GM12878 (cell line): ENCODE data around the gene IFI35. TPM values are rescaled to one million over a fixed set of nuclear protein-coding genes. Genes with fewer than 3 reads are reported as not detected.

Source experiments
- ATAC-seq: fragments of 200-7000 bp; cut with Tn5 transposase; 3 replicates; pipeline ENCODE4 v1.9.1; 2020; ENCODE audit warnings: mild to moderate bottlenecking, moderate library complexity
- BruUV-seq: library from RNA; stranded (reverse); fragments of 400-500 nt; replicated peaks from 2 replicates; lab custom pipeline; 2021; lab: Mats Ljungman, UMichigan
- CTCF ChIA-PET: fragments of 300-600 bp; sonication (Branson Sonifier 250); formaldehyde crosslinking; extraction: SDS; loops from one replicate; lab custom pipeline; 2021; ENCODE audit warnings: inconsistent platforms; lab: Yijun Ruan, JAX
- POLR2A ChIA-PET: fragments of 350-600 bp; formaldehyde crosslinking; extraction: SDS; loops from one replicate; lab custom pipeline; 2021; ENCODE audit warnings: inconsistent platforms; lab: Charles Lee
- RAD21 ChIA-PET: fragments of 300-600 bp; sonication (Branson Sonifier 250); formaldehyde crosslinking; loops from one replicate; lab custom pipeline; 2023; ENCODE audit warnings: antibody characterized with exemption; ENCODE audit not compliant: unreplicated experiment; lab: Charles Lee
- SMC1A ChIA-PET: fragments of 300-600 bp; sonication (Branson Sonifier 250); formaldehyde crosslinking; loops from one replicate; lab custom pipeline; 2023; ENCODE audit not compliant: unreplicated experiment, uncharacterized antibody; lab: Charles Lee
- DNase-seq: peaks from one replicate; pipeline ENCODE4 v3.0.0-alpha.2; 2011; ENCODE audit warnings: low read depth, low spot score
- FAIRE-seq: peaks from 3 replicates; lab custom pipeline; 2011; peaks lifted over from hg19 to GRCh38; lab: Jason Lieb, UNC
- H2AFZ ChIP-seq: 2 replicates; pipeline ENCODE4 v1.6.0; 2011; ENCODE audit warnings: low read depth, low read length, control low read depth; ENCODE audit not compliant: control insufficient read depth
- H3K27ac ChIP-seq: 2 replicates; pipeline ENCODE4 v1.5.1; 2011; ENCODE audit warnings: control low read depth; ENCODE audit not compliant: control insufficient read depth, insufficient read depth
- H3K27me3 ChIP-seq, 2 experiments: replicated peaks in 1 of 2; 2 replicates each; pipeline versions ENCODE4 v1.6.0 to v1.6.1; 2011; ENCODE audit warnings: low read length in 1 of 2; ENCODE audit not compliant: control insufficient read depth in 2 of 2, insufficient read depth in 2 of 2
- H3K36me3 ChIP-seq, 2 experiments: 2 replicates each; pipeline ENCODE4 v1.5.1; 2011; ENCODE audit warnings: low read length in 1 of 2; ENCODE audit not compliant: control insufficient read depth in 2 of 2, insufficient read depth in 2 of 2
- H3K4me1 ChIP-seq: 2 replicates; pipeline ENCODE4 v1.6.1; 2011; ENCODE audit warnings: mild to moderate bottlenecking, low read length, moderate library complexity, mixed read lengths; ENCODE audit not compliant: control insufficient read depth, insufficient read depth
- H3K4me2 ChIP-seq: 2 replicates; pipeline ENCODE4 v1.6.0; 2011; ENCODE audit warnings: control low read depth; ENCODE audit not compliant: control insufficient read depth, insufficient read depth
- H3K4me3 ChIP-seq: fragments of 200-600 bp; sonication (generic); 2 replicates; pipeline ENCODE4 v1.5.1; 2016
- H3K79me2 ChIP-seq: 2 replicates; pipeline ENCODE4 v1.6.0; 2011; ENCODE audit warnings: low read length; ENCODE audit not compliant: control insufficient read depth, insufficient read depth
- H3K9ac ChIP-seq: 2 replicates; pipeline ENCODE4 v1.8.0; 2011; ENCODE audit warnings: low read length, control low read depth, mixed read lengths; ENCODE audit not compliant: control insufficient read depth, insufficient read depth
- H3K9me3 ChIP-seq: replicated peaks from 3 replicates; pipeline ENCODE4 v1.5.1; 2011; ENCODE audit warnings: mild to moderate bottlenecking, low read length; ENCODE audit not compliant: control insufficient read depth, insufficient read depth
- H4K20me1 ChIP-seq: 2 replicates; pipeline ENCODE4 v1.6.0; 2011; ENCODE audit not compliant: control insufficient read depth, insufficient read depth
- CHD1 ChIP-seq: IDR thresholded peaks from 2 replicates; pipeline ENCODE4 v1.6.1; 2012; ENCODE audit warnings: low read depth, low read length, improper control_type of control experiment
- E4F1 ChIP-seq: fragments of 450-650 bp; IDR thresholded peaks from 2 replicates; pipeline ENCODE4 v1.6.1; 2018; ENCODE audit warnings: borderline replicate concordance, mild to moderate bottlenecking; ENCODE audit not compliant: partially characterized antibody
- MTA3 ChIP-seq: IDR thresholded peaks from 2 replicates; pipeline ENCODE4 v1.6.1; 2012; ENCODE audit warnings: low read length, inconsistent platforms, borderline replicate concordance
- MXI1 ChIP-seq: fragments of 150-350 bp; IDR thresholded peaks from 2 replicates; pipeline ENCODE4 v1.6.1; 2011; ENCODE audit warnings: low read depth, mild to moderate bottlenecking, inconsistent platforms, low read length, improper control_type of control experiment
- NRF1 ChIP-seq: conservative IDR thresholded peaks from 2 replicates; pipeline ENCODE4 v1.6.1; 2011; ENCODE audit warnings: mild to moderate bottlenecking, low read depth, low read length, improper control_type of control experiment
- PML ChIP-seq: IDR thresholded peaks from 2 replicates; pipeline ENCODE4 v1.6.1; 2012; ENCODE audit warnings: low read length, inconsistent platforms
- SRF ChIP-seq, 2 experiments: IDR thresholded peaks; 2 replicates each; pipeline ENCODE4 v1.6.1; 2011; ENCODE audit warnings: low read depth in 2 of 2, low read length in 2 of 2, mild to moderate bottlenecking in 1 of 2, moderate library complexity in 1 of 2
- TCF3 ChIP-seq: IDR thresholded peaks from 2 replicates; pipeline ENCODE4 v1.6.1; 2012; ENCODE audit warnings: low read depth, mild to moderate bottlenecking, low read length, borderline replicate concordance; ENCODE audit not compliant: insufficient read depth
- WRNIP1 ChIP-seq: IDR thresholded peaks from 2 replicates; pipeline ENCODE4 v1.6.1; 2011; ENCODE audit warnings: low read depth, low read length, improper control_type of control experiment, borderline replicate concordance
- YBX1 ChIP-seq: fragments of 450-650 bp; IDR thresholded peaks from 2 replicates; pipeline ENCODE4 v1.6.1; 2016; ENCODE audit warnings: antibody characterized with exemption
- WGBS: methylation state at CpG from one replicate; pipeline ENCODE4 v1.1.6; 2016; ENCODE audit warnings: low lambda C conversion rate; ENCODE audit not compliant: insufficient replicate concordance, insufficient coverage; ENCODE audit errors: missing lambda C conversion rate; 5-methylcytosine and 5-hydroxymethylcytosine counted together
- in situ Hi-C: fragments of 300-500 bp; cut with MboI; formaldehyde crosslinking; loops from 9 replicates; pipeline ENCODE4 v1.14.3; 2018; ENCODE audit warnings: mixed read lengths
- intact Hi-C: fragments of 100-400 bp; cut with micrococcal nuclease; formaldehyde crosslinking; loops from one replicate; pipeline ENCODE4 v1.14.2; 2022; ENCODE audit not compliant: unreplicated experiment
- polyA plus RNA-seq, 11 experiments: library from polyadenylated mRNA; depleted of rRNA in 4 of 11; unstranded in 6 of 11; stranded (reverse) in 5 of 11; fragments of >200 nt; fragmentation: Nextera tagmentation in 4 of 11; fragmentation: Illumina TruSeq in 1 of 11; extraction: Ambion mirVana in 4 of 11; extraction: Trizol in 1 of 11; gene quantifications; 1 replicate in 1 of 11; 2 replicates in 10 of 11; pipeline versions ENCODE4 v1.2.1 to v1.2.3, GENCODE V29; 2011 to 2016; ENCODE audit warnings: inconsistent platforms in 2 of 11, missing spikeins in 2 of 11, low read depth in 1 of 11
- total RNA-seq, 4 experiments: library from RNA; depleted of rRNA in 3 of 4; stranded (reverse); fragments of >200 nt in 3 of 4; fragmentation: Illumina TruSeq in 1 of 4; extraction: Trizol in 1 of 4; gene quantifications; 2 replicates each; pipeline versions ENCODE4 v1.2.1 to v1.2.3, GENCODE V29; 2013 to 2021

Gene IFI35
- total and polyA plus RNA-seq, 10 of the 15 experiments (the other 5 are each of a cell fraction or from before 2014, with no cell fraction given), result 18.4 to 92.2 (median 65.3) TPM

- WGBS, result 59% methylated on average over 7 of the region's 7 CpGs
- SMC1A ChIA-PET, result interaction anchor here (1.2 kb wide), 1 partner anchor 12 kb away, joined by 3 read pairs; the partner anchor contains the start of gene IFI35
- no peak for FAIRE-seq
- Histone ChIP-seq H3K9ac (no peak overlapping the region), H3K9me3 (no peaks in the 10 kb centered on the region), H3K4me1 (peaks cover 6% of the 10 kb centered on the region; the same call in 1 of the 2 replicates), H3K4me2 (no peak overlapping the region), H3K36me3 (no peaks in the 10 kb centered on the region), H3K27me3 (no peaks in the 10 kb centered on the region), H3K79me2 (no peaks in the 10 kb centered on the region)
- no peak for ATAC-seq
- no TSS peak for BruUV-seq
- DNase-seq, result no peak
- POLR2A ChIA-PET, result no interaction called here
- no peak for TF ChIP-seq WRNIP1
- TF ChIP-seq CHD1, result no peak
- no peak for TF ChIP-seq SRF (IDR thresholded peaks at IDR 0.05; ENCODE audit: low read depth in 2 of 2, low read length in 2 of 2)
- TF ChIP-seq YBX1, result no peak
- TF ChIP-seq MTA3, result no peak
- TF ChIP-seq MXI1, result no peak
- no peak for TF ChIP-seq TCF3
- no peak for TF ChIP-seq E4F1
- TF ChIP-seq NRF1, result no peak
- TF ChIP-seq PML, result no peak
- TF ChIP-seq, all 136 proteins: peak for 0
- no peak overlapping the region for H2AFZ ChIP-seq
- H4K20me1 ChIP-seq, result no peaks in the 10 kb centered on the region
- RAD21 ChIA-PET, result no interaction called here
- intact Hi-C loops, result no loop called here
- in situ Hi-C loops, result no loop called here
- no peak overlapping the region for H3K27ac ChIP-seq
- CTCF ChIA-PET, result no interaction called here
- H3K4me3 ChIP-seq, result no peak overlapping the region
Observed at GRCh38 chr17:43019418-43019817, 12.8 kb downstream of the IFI35 start.
